ENCODE data around the gene ADAT3.

The ADAT3 gene

DNA sequence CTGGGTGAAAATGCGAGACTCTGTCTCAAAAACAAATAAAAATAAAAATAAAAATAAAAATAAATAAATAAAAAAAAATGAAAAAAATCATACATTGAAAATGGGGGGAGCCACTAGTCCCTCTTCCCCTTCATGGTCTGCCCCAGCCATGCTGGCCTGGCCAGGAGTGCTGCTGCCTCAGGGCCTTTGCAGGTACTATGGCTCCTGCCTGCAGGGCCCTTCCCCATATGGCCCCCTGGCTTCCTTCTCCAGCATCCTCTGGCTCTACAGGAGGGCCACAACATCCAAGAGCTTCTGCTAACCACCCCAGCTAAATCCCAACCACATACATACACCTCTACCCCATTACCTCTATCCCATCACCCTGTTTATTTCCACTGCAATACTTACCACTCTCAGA lies 15.3 kb upstream of the ADAT3 start:
- Histone ChIP-seq H3F3A (ENCODE audit: control insufficient read depth, insufficient read depth) (no peaks in the 10 kb centered on the region), H3K36me3 (ENCODE audit: control insufficient read depth, low read length) (peaks cover under 1% of the 10 kb centered on the region; the same call in 1 of the 2 replicates), H3K4me3 (ENCODE audit: low read length) (no peak overlapping the region), H3K9me2 (replicated peaks; ENCODE audit: control insufficient read depth, low read length) (no peaks in the 10 kb centered on the region), H3K4me1 (ENCODE audit: control insufficient read depth, low read length) (peaks cover 14% of the 10 kb centered on the region), H3K4me2 (ENCODE audit: low read length) (no peak overlapping the region), H3K27ac (ENCODE audit: low read depth, low read length) (no peak overlapping the region), H3K9me3 (ENCODE audit: control insufficient read depth, insufficient read depth, low read length) (no peaks in the 10 kb centered on the region), H3K79me2 (ENCODE audit: control insufficient read depth, low read length) (peaks cover 2% of the 10 kb centered on the region), H4K20me1 (ENCODE audit: control insufficient read depth, insufficient read depth, low read depth, low read length) (no peaks in the 10 kb centered on the region; the same call in 1 of the 2 replicates), H3K27me3 (ENCODE audit: control insufficient read depth, low read length) (no peaks in the 10 kb centered on the region)
- TF ChIP-seq, protein P1, sequence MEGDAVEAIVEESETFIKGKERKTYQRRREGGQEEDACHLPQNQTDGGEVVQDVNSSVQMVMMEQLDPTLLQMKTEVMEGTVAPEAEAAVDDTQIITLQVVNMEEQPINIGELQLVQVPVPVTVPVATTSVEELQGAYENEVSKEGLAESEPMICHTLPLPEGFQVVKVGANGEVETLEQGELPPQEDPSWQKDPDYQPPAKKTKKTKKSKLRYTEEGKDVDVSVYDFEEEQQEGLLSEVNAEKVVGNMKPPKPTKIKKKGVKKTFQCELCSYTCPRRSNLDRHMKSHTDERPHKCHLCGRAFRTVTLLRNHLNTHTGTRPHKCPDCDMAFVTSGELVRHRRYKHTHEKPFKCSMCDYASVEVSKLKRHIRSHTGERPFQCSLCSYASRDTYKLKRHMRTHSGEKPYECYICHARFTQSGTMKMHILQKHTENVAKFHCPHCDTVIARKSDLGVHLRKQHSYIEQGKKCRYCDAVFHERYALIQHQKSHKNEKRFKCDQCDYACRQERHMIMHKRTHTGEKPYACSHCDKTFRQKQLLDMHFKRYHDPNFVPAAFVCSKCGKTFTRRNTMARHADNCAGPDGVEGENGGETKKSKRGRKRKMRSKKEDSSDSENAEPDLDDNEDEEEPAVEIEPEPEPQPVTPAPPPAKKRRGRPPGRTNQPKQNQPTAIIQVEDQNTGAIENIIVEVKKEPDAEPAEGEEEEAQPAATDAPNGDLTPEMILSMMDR (IDR thresholded peaks at IDR 0.05; ENCODE audit: low read depth, low read length, poor library complexity, severe bottlenecking), result no peak
- no peak for TF ChIP-seq EZH2phosphoT487 (IDR thresholded peaks at IDR 0.05; ENCODE audit: borderline replicate concordance, low read length)

DNA sequence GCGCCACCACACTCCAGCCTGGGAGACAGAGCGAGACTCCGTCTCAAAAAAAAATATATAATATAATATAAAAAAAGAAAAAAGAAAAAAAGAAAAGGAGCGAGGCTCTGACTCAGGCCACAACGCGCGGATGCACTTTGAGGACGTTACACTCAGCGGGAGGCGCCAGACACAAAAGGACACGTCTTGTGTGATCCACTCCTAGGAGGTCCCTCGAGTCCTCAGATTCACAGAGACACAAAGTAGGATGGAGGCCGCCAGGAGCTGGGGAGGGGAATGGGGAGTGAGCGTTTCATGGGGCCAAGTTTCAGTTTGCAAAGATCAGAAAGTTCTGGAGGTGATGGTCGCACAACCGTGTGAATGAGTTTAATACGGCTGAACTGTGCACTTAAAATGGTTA lies 11.4 kb upstream of the ADAT3 start:
- no peaks in the 10 kb centered on the region for H4K20me1 ChIP-seq (ENCODE audit: control insufficient read depth, insufficient read depth, low read depth, low read length)
- no peaks in the 10 kb centered on the region for H3K27me3 ChIP-seq (ENCODE audit: control insufficient read depth, low read length)
- no peaks in the 10 kb centered on the region for H3K79me2 ChIP-seq (ENCODE audit: control insufficient read depth, low read length)
- H3K4me3 ChIP-seq (ENCODE audit: low read length), result no peak overlapping the region
- H3K9me2 ChIP-seq (replicated peaks; ENCODE audit: control insufficient read depth, low read length), result no peaks in the 10 kb centered on the region
- H3K27ac ChIP-seq (ENCODE audit: low read depth, low read length), result no peak overlapping the region
- H3K36me3 ChIP-seq (ENCODE audit: control insufficient read depth, low read length), result no peaks in the 10 kb centered on the region
- TF ChIP-seq EZH2phosphoT487 (IDR thresholded peaks at IDR 0.05; ENCODE audit: borderline replicate concordance, low read length), result no peak
- TF ChIP-seq, protein P1 (IDR thresholded peaks at IDR 0.05; ENCODE audit: low read depth, low read length, poor library complexity, severe bottlenecking), result no peak
- no peak overlapping the region for H3K4me2 ChIP-seq (ENCODE audit: low read length)
- H3K4me1 ChIP-seq (ENCODE audit: control insufficient read depth, low read length), result peaks cover 47% of the 10 kb centered on the region
- peaks cover 6% of the 10 kb centered on the region; the same call in 1 of the 2 replicates for H3F3A ChIP-seq (ENCODE audit: control insufficient read depth, insufficient read depth)
- no peaks in the 10 kb centered on the region for H3K9me3 ChIP-seq (ENCODE audit: control insufficient read depth, insufficient read depth, low read length)

DNA sequence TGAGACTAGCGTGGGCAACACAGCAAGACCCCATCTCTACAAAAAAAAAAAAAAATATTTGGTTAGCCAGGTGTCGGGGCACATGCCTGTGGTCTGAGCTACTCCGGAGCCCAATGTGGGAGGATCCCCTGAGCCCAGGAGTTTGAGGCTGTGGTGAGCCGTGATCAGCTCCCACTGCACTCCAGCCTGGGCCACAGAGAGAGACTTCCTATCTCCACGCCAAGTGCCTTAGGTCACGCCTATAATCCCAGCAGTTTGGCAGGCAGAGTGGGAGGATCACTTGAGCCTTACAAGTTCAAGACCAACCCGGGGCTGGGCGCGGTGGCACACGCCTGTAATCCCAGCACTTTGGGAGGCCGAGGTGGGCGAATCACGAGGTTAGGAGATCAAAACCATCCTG lies 8.7 kb upstream of the ADAT3 start:
- no peaks in the 10 kb centered on the region for H3K9me3 ChIP-seq (ENCODE audit: control insufficient read depth, insufficient read depth, low read length)
- H3K4me3 ChIP-seq (ENCODE audit: low read length), result peak overlapping the region; percentile 54
- TF ChIP-seq, protein P1 (IDR thresholded peaks at IDR 0.05; ENCODE audit: low read depth, low read length, poor library complexity, severe bottlenecking), result no peak
- no peak for TF ChIP-seq EZH2phosphoT487 (IDR thresholded peaks at IDR 0.05; ENCODE audit: borderline replicate concordance, low read length)
- H3K27ac ChIP-seq (ENCODE audit: low read depth, low read length), result no peak overlapping the region
- H3K4me2 ChIP-seq (ENCODE audit: low read length), result peak overlapping the region; percentile 52
- no peaks in the 10 kb centered on the region for H3K79me2 ChIP-seq (ENCODE audit: control insufficient read depth, low read length)
- no peaks in the 10 kb centered on the region for H3K36me3 ChIP-seq (ENCODE audit: control insufficient read depth, low read length)
- peaks cover 9% of the 10 kb centered on the region for H3F3A ChIP-seq (ENCODE audit: control insufficient read depth, insufficient read depth)
- no peaks in the 10 kb centered on the region for H3K9me2 ChIP-seq (replicated peaks; ENCODE audit: control insufficient read depth, low read length)
- peaks cover 51% of the 10 kb centered on the region for H3K4me1 ChIP-seq (ENCODE audit: control insufficient read depth, low read length)
- H4K20me1 ChIP-seq (ENCODE audit: control insufficient read depth, insufficient read depth, low read depth, low read length), result no peaks in the 10 kb centered on the region
- no peaks in the 10 kb centered on the region for H3K27me3 ChIP-seq (ENCODE audit: control insufficient read depth, low read length)
